ENCODE data around the gene PSMF1. TPM values are rescaled to one million over a fixed set of nuclear protein-coding genes. Genes with fewer than 3 reads are reported as not detected.

PSMF1 gene
- total and polyA plus RNA-seq, 2 experiments from 2014 or later, result 73.7 to 84.2 TPM

GRCh38 chr20:1173698-1174097 is 55.3 kb downstream of the PSMF1 start (continued):
- TF ChIP-seq, protein P1, sequence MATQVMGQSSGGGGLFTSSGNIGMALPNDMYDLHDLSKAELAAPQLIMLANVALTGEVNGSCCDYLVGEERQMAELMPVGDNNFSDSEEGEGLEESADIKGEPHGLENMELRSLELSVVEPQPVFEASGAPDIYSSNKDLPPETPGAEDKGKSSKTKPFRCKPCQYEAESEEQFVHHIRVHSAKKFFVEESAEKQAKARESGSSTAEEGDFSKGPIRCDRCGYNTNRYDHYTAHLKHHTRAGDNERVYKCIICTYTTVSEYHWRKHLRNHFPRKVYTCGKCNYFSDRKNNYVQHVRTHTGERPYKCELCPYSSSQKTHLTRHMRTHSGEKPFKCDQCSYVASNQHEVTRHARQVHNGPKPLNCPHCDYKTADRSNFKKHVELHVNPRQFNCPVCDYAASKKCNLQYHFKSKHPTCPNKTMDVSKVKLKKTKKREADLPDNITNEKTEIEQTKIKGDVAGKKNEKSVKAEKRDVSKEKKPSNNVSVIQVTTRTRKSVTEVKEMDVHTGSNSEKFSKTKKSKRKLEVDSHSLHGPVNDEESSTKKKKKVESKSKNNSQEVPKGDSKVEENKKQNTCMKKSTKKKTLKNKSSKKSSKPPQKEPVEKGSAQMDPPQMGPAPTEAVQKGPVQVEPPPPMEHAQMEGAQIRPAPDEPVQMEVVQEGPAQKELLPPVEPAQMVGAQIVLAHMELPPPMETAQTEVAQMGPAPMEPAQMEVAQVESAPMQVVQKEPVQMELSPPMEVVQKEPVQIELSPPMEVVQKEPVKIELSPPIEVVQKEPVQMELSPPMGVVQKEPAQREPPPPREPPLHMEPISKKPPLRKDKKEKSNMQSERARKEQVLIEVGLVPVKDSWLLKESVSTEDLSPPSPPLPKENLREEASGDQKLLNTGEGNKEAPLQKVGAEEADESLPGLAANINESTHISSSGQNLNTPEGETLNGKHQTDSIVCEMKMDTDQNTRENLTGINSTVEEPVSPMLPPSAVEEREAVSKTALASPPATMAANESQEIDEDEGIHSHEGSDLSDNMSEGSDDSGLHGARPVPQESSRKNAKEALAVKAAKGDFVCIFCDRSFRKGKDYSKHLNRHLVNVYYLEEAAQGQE (IDR thresholded peaks at IDR 0.05; ENCODE audit: unreplicated experiment), result no peak
- TF ChIP-seq, protein P2, sequence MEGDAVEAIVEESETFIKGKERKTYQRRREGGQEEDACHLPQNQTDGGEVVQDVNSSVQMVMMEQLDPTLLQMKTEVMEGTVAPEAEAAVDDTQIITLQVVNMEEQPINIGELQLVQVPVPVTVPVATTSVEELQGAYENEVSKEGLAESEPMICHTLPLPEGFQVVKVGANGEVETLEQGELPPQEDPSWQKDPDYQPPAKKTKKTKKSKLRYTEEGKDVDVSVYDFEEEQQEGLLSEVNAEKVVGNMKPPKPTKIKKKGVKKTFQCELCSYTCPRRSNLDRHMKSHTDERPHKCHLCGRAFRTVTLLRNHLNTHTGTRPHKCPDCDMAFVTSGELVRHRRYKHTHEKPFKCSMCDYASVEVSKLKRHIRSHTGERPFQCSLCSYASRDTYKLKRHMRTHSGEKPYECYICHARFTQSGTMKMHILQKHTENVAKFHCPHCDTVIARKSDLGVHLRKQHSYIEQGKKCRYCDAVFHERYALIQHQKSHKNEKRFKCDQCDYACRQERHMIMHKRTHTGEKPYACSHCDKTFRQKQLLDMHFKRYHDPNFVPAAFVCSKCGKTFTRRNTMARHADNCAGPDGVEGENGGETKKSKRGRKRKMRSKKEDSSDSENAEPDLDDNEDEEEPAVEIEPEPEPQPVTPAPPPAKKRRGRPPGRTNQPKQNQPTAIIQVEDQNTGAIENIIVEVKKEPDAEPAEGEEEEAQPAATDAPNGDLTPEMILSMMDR (conservative IDR thresholded peaks at IDR 0.05; ENCODE audit: low read depth in 2 of 2), result no peak
- TF ChIP-seq JUNB (IDR thresholded peaks at IDR 0.05; ENCODE audit: unreplicated experiment) (no peak), STAT1 (IDR thresholded peaks at IDR 0.05; ENCODE audit: unreplicated experiment) (no peak), EZH2phosphoT487 (IDR thresholded peaks at IDR 0.05; ENCODE audit: unreplicated experiment) (no peak), ZNF331 (CRISPR knock-in tag; IDR thresholded peaks at IDR 0.05; ENCODE audit: low read depth) (no peak)

DNA sequence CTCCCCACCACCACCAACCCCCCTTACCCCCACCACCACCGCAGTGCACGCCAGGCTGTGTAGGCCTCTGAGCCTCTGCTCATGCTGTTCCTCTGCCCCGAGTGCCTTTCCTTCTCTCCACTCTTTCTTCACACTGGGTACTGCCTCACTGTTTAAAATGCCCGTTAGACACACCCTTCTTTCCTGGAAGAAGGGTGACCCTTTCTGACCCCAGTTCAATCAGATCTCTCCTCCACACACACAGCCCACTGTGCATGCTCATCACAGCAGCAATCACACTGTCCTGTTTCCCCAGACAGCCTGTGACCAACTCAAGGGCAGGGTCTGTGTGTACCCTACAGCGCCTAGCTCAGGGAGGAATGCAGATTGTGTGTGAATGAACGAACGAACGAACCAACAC is 56.4 kb downstream of the PSMF1 start:
- Mint-ChIP-seq H3K27ac (no peak overlapping the region), H3K27me3 (ENCODE audit: insufficient read depth, low read depth, poor library complexity) (peaks cover 3% of the 10 kb centered on the region), H3K9me3 (no peaks in the 10 kb centered on the region), H3K4me1 (0 out of 3 replicates have a peak, but pooled peaks cover 5% of the 10 kb centered on the region), H3K4me3 (no peak overlapping the region), H3K36me3 (ENCODE audit: low read depth) (peaks cover 8% of the 10 kb centered on the region; the same call in 1 of the 3 replicates)
- no peaks in the 10 kb centered on the region for H3K79me2 ChIP-seq (replicated peaks; ENCODE audit: insufficient read depth)
- no peak for ATAC-seq
- H3K27ac ChIP-seq (ENCODE audit: low read depth), result no peak overlapping the region
- no peak overlapping the region for H3K4me3 ChIP-seq
- H3K27me3 ChIP-seq (ENCODE audit: insufficient read depth), result no peaks in the 10 kb centered on the region
- no peaks in the 10 kb centered on the region for H3K4me1 ChIP-seq (ENCODE audit: insufficient read depth)
- peaks cover 5% of the 10 kb centered on the region for H4K20me1 ChIP-seq (replicated peaks; ENCODE audit: insufficient read depth)
- H3K4me2 ChIP-seq, result no peak overlapping the region
- H3K36me3 ChIP-seq (ENCODE audit: insufficient read depth), result no peaks in the 10 kb centered on the region
- H3F3A ChIP-seq (replicated peaks; ENCODE audit: low read depth), result no peaks in the 10 kb centered on the region
- H3K9me2 ChIP-seq (ENCODE audit: insufficient read depth), result no peaks in the 10 kb centered on the region
- no peak overlapping the region for H2AFZ ChIP-seq
- no peak for DNase-seq (ENCODE audit: low spot score)
- TF ChIP-seq EZH2 (IDR thresholded peaks at IDR 0.05; ENCODE audit: low read depth, unreplicated experiment) (no peak), ZNF114 (CRISPR knock-in tag; IDR thresholded peaks at IDR 0.05) (no peak), CREB1 (CRISPR knock-in tag; IDR thresholded peaks at IDR 0.05; ENCODE audit: low read depth) (no peak), ETS1 (IDR thresholded peaks at IDR 0.05) (no peak), JUNB (IDR thresholded peaks at IDR 0.05; ENCODE audit: unreplicated experiment) (no peak), ZNF331 (CRISPR knock-in tag; IDR thresholded peaks at IDR 0.05; ENCODE audit: low read depth) (no peak), NANOG (IDR thresholded peaks at IDR 0.05; ENCODE audit: borderline replicate concordance) (no peak)
- TF ChIP-seq, protein P1 (IDR thresholded peaks at IDR 0.05; ENCODE audit: unreplicated experiment), result no peak
- TF ChIP-seq, protein P2 (conservative IDR thresholded peaks at IDR 0.05; ENCODE audit: low read depth in 2 of 2), result no peak
